OCI-LY7 (cell line): ENCODE results near the gene NMD3.

Experiments used
- CTCF ChIP-seq: fragments of 200-600 bp; sonication (generic); conservative IDR thresholded peaks from 2 replicates; pipeline ENCODE4 v1.5.1; 2014; ENCODE audit warnings: mild to moderate bottlenecking, antibody characterized with exemption, low read length, moderate library complexity, mixed read lengths
- EZH2phosphoT487 ChIP-seq: fragments of 200-600 bp; sonication (generic); IDR thresholded peaks from 2 replicates; pipeline ENCODE4 v1.6.1; 2018; ENCODE audit warnings: low read depth, borderline replicate concordance, mild to moderate bottlenecking, mixed run types, antibody characterized with exemption, low read length, moderate library complexity, mixed read lengths

GRCh38 chr3:161224786-161225185, 3.7 kb downstream of the NMD3 start:
- no peak for TF ChIP-seq CTCF
- no peak for TF ChIP-seq EZH2phosphoT487
